Measurements from ENCODE around the gene ZNF776.
"Not testable (repeated sequence)": the region's sequence is repeated elsewhere in the genome, so short reads cannot be mapped to it uniquely, and the experiment has no call there.

ZNF776 gene

GRCh38 chr19:57778336-57778735, 31.7 kb downstream of the ZNF776 start:
- no peak for DNase-seq (ENCODE audit: low read depth)

- no peak for DNase-seq (ENCODE audit: low read depth)
Measured at GRCh38 chr19:57779220-57779845, 32.7 kb downstream of the ZNF776 start.

DNA sequence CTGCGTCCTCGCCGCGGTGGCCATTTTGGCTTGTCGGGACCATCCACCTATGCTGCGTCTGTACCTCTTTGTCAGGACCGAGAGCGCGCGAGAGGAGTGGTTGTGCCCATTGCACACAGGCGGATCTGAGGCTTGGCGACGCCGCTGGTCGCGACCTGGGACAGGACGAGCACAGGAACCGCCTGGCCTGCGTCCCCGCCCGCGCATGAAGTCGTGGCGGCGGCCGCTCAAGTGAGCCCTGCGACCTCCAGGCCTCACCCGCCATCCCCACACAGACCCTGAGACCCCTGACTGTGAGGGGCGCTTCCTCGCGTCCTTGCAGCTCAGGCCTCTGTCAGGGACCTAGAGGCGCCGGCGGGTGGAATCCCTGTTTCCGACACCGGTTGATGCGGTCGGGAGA, 39.7 kb downstream of the ZNF776 start:
- DNase-seq (ENCODE audit: low read depth), result no peak

DNA sequence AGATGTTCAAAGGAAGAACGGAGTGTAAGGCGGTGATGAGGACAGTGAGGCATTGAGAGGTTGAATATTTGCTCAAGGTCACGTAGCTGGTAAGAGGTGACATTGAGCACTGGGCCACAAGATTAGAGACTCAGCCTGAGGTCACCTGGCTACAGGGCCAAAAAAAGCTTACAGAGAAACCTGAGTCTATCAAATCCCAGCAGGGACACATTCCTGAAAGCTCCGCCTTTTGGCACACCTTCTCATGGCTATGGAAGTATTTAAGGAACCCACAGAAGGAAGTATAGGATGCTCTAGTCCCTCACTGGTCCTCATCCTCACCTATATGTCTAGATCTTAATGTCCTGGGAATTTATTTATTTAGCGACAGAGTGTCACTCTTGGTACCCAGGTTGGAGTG, 40.3 kb downstream of the ZNF776 start:
- DNase-seq (ENCODE audit: low read depth), result no peak

DNA sequence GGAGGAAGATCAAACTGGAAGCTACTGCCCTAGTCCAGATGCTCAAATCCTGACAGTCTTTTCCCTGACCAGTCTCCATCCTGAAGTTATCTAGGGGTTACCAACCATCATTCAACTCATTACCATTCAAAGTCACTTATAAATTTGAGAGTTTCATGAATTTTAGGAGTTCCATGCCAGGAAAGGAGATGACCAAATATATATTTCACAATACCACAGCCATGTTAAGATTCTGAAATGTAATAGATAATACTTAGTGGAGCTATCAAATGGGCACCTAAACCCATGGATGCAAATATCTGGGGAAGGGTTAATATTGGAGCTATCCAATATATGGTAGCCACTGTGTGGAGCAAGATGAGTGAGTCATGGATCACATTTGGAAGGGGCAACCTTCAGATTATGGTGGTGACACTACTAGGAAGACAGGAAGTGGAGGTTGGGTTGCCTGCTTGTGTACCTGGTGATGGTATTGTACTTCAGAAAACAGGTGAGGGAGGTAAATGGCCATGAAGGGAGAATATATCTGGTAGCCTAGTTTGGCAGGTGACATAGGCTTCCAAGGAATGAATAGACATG, 41.6 kb downstream of the ZNF776 start:
- no peak for DNase-seq (ENCODE audit: low read depth)

DNA sequence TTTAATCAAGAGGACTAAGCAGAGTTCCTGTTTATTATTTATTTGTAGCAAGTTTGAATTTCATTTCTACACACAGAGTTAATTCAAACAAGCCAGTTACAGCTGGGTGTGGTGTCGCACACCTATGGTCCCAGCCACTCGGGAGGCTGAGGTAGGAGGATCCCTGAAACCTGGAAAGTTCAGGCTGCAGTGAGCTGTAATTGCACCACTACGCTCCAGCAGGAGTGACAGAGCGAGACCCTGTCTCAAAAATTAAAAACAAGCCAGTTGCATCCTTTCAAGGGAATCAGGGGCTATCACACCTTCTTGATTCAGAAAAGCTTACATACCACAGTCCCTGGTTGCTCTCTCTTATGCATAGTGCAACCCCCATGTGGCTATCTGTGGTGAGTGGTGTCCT, 42.7 kb downstream of the ZNF776 start:
- DNase-seq (ENCODE audit: low read depth), result no peak

DNA sequence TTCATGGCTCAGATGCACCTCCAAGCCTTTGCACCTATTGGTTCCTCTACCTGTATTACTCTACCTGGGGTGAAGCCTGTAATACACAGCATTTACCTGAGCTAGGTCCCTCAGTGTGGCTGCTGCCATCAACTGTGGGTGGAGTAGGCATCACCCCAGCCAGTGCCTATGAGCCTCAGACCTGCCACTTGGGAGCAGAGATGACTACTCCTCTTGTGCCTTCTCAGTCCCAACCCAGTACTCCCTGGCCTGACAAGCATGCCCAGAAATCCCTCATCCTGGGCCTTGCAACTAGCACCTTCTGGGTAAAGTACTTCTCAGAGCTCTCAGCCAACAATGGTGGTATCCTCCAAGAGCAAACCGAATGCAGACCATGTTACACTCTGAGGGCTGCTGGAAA, 50.0 kb downstream of the ZNF776 start:
- DNase-seq (ENCODE audit: low read depth), result not testable (repeated sequence)

DNA sequence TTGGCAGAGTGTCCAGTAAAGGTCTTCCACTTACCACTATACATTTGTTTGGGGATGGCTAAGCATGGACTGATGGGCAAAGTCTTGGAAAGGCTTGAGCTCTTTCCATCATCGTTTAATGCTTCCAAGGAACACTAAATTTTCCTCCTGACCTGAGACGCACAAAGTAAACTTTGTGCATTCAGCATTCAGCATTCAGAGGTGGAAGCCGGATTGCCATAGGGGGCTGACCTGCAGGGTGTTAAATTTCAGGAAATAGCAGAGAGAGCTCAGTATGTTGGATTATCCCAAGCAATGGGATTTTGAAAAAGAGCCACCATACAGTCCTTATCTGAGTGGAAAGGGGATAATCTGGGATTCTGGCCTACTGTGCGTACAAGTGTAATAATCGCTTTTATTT, 54.1 kb downstream of the ZNF776 start:
- no peak for DNase-seq (ENCODE audit: low read depth)

DNA sequence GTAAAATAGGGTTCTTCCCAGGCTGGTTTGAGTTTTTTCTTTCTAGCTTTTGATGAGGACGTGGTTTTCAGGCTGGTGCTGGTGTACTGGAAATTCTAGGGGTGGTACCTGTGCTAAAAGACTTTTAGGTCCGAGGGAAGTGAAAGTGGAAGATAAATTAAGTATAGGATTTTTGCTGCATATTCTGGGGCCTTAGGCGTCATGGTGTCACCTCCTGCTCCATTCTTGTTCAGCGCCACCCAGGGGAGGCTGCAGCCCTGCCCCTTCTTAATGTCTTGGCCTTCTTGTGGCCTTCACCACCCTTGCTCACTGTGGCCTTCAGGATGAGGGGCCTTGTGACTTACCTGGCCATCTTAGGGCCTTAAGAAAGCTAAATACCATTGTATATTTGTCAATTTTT, 55.7 kb downstream of the ZNF776 start:
- no peak for DNase-seq (ENCODE audit: low read depth)

GRCh38 chr19:57803265-57803593, 56.6 kb downstream of the ZNF776 start:
- DNase-seq (ENCODE audit: low read depth), result no peak

DNA sequence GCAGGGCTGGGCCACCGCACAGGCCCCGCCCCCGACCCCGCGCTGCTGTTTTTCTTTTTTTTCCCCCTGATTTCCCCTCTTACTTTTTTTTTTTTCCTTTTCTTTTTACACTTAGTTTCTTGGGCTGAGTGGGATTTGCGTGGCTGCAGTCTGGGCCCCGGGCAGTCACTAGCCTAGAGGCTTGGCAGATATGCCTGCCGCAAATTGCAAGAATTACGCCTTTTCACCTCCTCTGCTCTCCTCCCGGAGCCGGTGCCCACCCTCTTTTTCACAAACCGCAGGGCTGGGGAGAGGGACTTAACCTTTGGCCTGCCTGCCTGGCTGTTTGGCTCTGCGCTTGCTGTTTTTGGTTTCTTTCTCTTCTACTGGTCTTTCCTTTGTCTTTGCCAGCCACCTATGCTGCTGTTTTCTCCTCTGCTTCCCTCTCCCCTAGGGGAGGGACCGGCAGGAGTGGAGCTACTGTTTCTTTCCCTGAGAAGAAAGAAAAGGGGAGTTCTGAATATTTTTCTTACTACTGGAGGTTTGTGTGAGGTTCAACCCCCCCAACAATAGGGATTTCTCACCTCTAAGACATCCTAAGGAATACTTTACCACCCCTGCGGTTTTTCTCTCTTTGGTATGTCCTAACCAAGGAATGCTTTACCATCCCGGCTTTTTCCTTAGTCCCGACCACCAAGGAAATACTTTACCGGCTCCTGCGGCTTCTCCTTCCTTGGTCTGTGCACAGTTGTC, 57.1 kb downstream of the ZNF776 start:
- peak; percentile 85 for DNase-seq (ENCODE audit: low read depth)

GRCh38 chr19:57807541-57807940, 60.9 kb downstream of the ZNF776 start:
- no peak for DNase-seq (ENCODE audit: low read depth)
